Neural cell (in vitro differentiated cells): ENCODE data around the gene ACER2.

Source experiments
- CTCF ChIP-seq: fragments of 450-650 bp; IDR thresholded peaks from 2 replicates; pipeline ENCODE4 v1.5.1; 2014; ENCODE audit warnings: antibody characterized with exemption, mild to moderate bottlenecking, moderate library complexity; ENCODE audit not compliant: poor library complexity, severe bottlenecking
- EP300 ChIP-seq: fragments of 450-650 bp; conservative IDR thresholded peaks from 2 replicates; pipeline ENCODE4 v1.6.1; 2014; ENCODE audit warnings: antibody characterized with exemption, mild to moderate bottlenecking, moderate library complexity; ENCODE audit not compliant: poor library complexity, severe bottlenecking
- EZH2 ChIP-seq: fragments of 200-600, 300-800 bp; shearing (Covaris generic), sonication (generic); IDR thresholded peaks from 2 replicates; pipeline ENCODE4 v1.6.1; 2014; ENCODE audit warnings: antibody characterized with exemption, low read length, borderline replicate concordance, mild to moderate bottlenecking; ENCODE audit not compliant: insufficient read depth, poor library complexity, severe bottlenecking
- POLR2AphosphoS5 ChIP-seq: IDR thresholded peaks from 2 replicates; pipeline ENCODE4 v1.6.1; 2012
- RAD21 ChIP-seq: fragments of 450-650 bp; conservative IDR thresholded peaks from 2 replicates; pipeline ENCODE4 v1.6.1; 2014; ENCODE audit warnings: antibody characterized with exemption, mild to moderate bottlenecking, moderate library complexity
- REST ChIP-seq: IDR thresholded peaks from 2 replicates; pipeline ENCODE4 v1.6.1; 2012; ENCODE audit warnings: borderline replicate concordance
- TAF1 ChIP-seq: IDR thresholded peaks from 2 replicates; pipeline ENCODE4 v1.6.1; 2012; ENCODE audit warnings: low read depth

GRCh38 chr9:19464061-19464763, 55.4 kb downstream of the ACER2 start:
- TF ChIP-seq POLR2AphosphoS5 (no peak), RAD21 (no peak), CTCF (no peak), EP300 (no peak), REST (no peak), EZH2 (no peak), TAF1 (no peak)
